Heart left ventricle (tissue), 16 donors: ENCODE results near the gene RPS4Y2. TPM values are rescaled to one million over a fixed set of nuclear protein-coding genes. Genes with fewer than 3 reads are reported as not detected.

Experiments used
- ATAC-seq, 4 donors: fragments of 200-7000 bp; cut with Tn5 transposase; one replicate each; pipeline ENCODE4 v1.9.1; 2020 to 2022; ENCODE audit warnings: moderate library complexity in 4 of 4, mild to moderate bottlenecking in 3 of 4, moderate number of reproducible peaks in 1 of 4
- DNase-seq, 5 donors: peaks; one replicate each; pipeline ENCODE4 v3.0.0-alpha.2; 2020
- H3K27ac ChIP-seq, 12 donors: fragments of 200-600 bp; sonication (generic) in 4 of 12; one replicate each; pipeline versions ENCODE4 v1.5.0 to v1.8.0; 2016 to 2022; ENCODE audit warnings: mild to moderate bottlenecking in 2 of 12
- H3K27me3 ChIP-seq, 9 donors: fragments of 200-600 bp; sonication (generic) in 2 of 9; one replicate each; pipeline versions ENCODE4 v1.5.1 to v1.8.0; 2016 to 2022; ENCODE audit warnings: mild to moderate bottlenecking in 3 of 9
- H3K36me3 ChIP-seq, 9 donors: fragments of 200-600 bp; sonication (generic) in 2 of 9; one replicate each; pipeline versions ENCODE4 v1.5.0 to v1.8.0; 2018 to 2022; ENCODE audit warnings: mild to moderate bottlenecking in 2 of 9
- H3K4me1 ChIP-seq, 12 donors: fragments of 200-600 bp; sonication (generic) in 4 of 12; one replicate each; pipeline versions ENCODE4 v1.5.0 to v1.8.0; 2016 to 2022; ENCODE audit warnings: mild to moderate bottlenecking in 3 of 12
- H3K4me3 ChIP-seq, 12 donors: fragments of 200-600 bp; sonication (generic) in 4 of 12; one replicate each; pipeline versions ENCODE4 v1.5.0 to v1.8.0; 2017 to 2022; ENCODE audit warnings: mild to moderate bottlenecking in 9 of 12, moderate library complexity in 4 of 12
- H3K9me3 ChIP-seq, 12 donors: fragments of 200-600 bp; sonication (generic) in 4 of 12; one replicate each; pipeline versions ENCODE4 v1.5.0 to v1.8.0; 2016 to 2022; ENCODE audit warnings: mild to moderate bottlenecking in 1 of 12
- POLR2A ChIP-seq, 2 donors: fragments of 450-650 bp; IDR thresholded peaks; one replicate each; pipeline ENCODE4 v1.6.1; 2017; ENCODE audit warnings: antibody characterized with exemption in 2 of 2, mild to moderate bottlenecking in 2 of 2, moderate library complexity in 2 of 2
- whole genome bisulfite sequencing, 4 donors: extraction: QIAGEN DNeasy Blood & Tissue Kit in 2 of 4; methylation state at CpG; one replicate each; pipeline versions ENCODE4 v1.1.5 to v1.1.7; 2013 to 2018; 5-methylcytosine and 5-hydroxymethylcytosine counted together
- intact Hi-C, 10 donors: fragments of 100-400 bp; cut with DNase I; formaldehyde crosslinking; loops; one replicate each; pipeline versions ENCODE4 v1.11.1 to v1.14.2; 2022
- polyA plus RNA-seq, 2 donors: library from polyadenylated mRNA; stranded (reverse); fragments of 200-250 nt; gene quantifications; one replicate each; pipeline ENCODE4 v1.2.3, GENCODE V29; 2013
- total RNA-seq, 9 donors: library from RNA; depleted of rRNA in 2 of 9; stranded (reverse); fragments of >200 nt in 2 of 9; fragmentation: NEBNext Ultra II Directional in 3 of 9; extraction: Animal tissue kit (Norgen Biotek cat#: 25700) in 3 of 9; gene quantifications; one replicate each; pipeline versions ENCODE4 v1.1.0 to v1.2.4, GENCODE V29; 2016 to 2023
- TF ChIP-seq, protein P1 (sequence below), 12 donors: fragments of 200-600 bp; sonication (generic) in 4 of 12; IDR thresholded peaks; one replicate each; pipeline versions ENCODE4 v1.5.0 to v1.8.0; 2018 to 2022; ENCODE audit warnings: antibody characterized with exemption in 12 of 12, mild to moderate bottlenecking in 5 of 12
- donor health status: ischemic (EF 13 %, LVEDD 7.1; RV severe dilation, severe dysfunction).
- donor health status: healthy with polysubstance abuse.
- donor health status: DM: no; HTN: yes; CAD: no.
- donor health status: DM: no; HTN: no; CAD: no.
- donor health status: ischemic (EF 25% LVEDD 6.9; RV normal size, moderate dysfunction).
- donor health status: ischemic (EF 25% LVEDD 5.7; RV mildly dilated, moderate dysfunction).
- donor health status: healthy.
- donor health status: DM: yes; HTN: yes; CAD: no.
- donor health status: ischemic (EF 35%, LVEDD 5.7; RV mildly dilated, moderate dysfunction).
- donor health status: nonischemic (EF 11% LVEDD 7.7; RV severe dilation, severe dysfunction).
- donor health status: DM: yes; HTN: yes; CAD: no.
- donor health status: PGD.
- donor health status: ischemic (EF 29% LVEDD 5.4; RV normal size, mild dysfunction).
- donor health status: nonischemic (EF 23%, LVEDD 6.1; RV moderate dilation, normal function).

Gene RPS4Y2
- total and polyA plus RNA-seq, 11 donors: not detected

DNA sequence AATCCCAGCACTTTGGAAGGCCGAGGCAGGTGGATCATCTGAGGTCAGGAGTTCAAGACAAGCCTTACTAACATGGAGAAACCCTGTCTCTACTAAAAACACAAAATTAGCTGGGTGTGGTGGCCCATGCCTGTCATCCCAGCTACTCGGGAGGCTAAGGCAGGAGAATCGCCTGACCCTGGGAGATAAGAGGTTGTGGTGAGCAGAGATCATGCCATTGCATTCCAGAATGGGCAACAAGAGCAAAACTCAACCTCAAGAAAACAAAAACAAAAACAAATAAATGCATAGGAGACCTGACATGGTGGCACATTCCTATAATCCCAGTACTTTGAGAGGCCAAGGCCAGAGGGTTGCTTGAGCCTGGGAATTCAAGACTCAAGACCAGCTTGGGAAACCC is 16.1 kb upstream of the RPS4Y2 start:
- ATAC-seq (no peak), DNase-seq (no peak)
- no peak overlapping the region for H3K27ac ChIP-seq
- intact Hi-C loops: loop anchor here in 4 of 10 donors (2.0 to 10.0 kb wide), 5 partner anchors 181 to 1308 kb away; no protein-coding TSS in a partner anchor
- no peaks in the 10 kb centered on the region for H3K36me3 ChIP-seq
- 66 to 67% methylated on average over 3 of the region's 3 CpGs; no CpG with 5 or more reads in 2 of the 4 donors for WGBS, 4 donors
- H3K27me3 ChIP-seq: no peaks in the 10 kb centered on the region
- H3K4me3 ChIP-seq: no peak overlapping the region
- TF ChIP-seq POLR2A (IDR thresholded peaks at IDR 0.05): no peak
- TF ChIP-seq, protein P1, sequence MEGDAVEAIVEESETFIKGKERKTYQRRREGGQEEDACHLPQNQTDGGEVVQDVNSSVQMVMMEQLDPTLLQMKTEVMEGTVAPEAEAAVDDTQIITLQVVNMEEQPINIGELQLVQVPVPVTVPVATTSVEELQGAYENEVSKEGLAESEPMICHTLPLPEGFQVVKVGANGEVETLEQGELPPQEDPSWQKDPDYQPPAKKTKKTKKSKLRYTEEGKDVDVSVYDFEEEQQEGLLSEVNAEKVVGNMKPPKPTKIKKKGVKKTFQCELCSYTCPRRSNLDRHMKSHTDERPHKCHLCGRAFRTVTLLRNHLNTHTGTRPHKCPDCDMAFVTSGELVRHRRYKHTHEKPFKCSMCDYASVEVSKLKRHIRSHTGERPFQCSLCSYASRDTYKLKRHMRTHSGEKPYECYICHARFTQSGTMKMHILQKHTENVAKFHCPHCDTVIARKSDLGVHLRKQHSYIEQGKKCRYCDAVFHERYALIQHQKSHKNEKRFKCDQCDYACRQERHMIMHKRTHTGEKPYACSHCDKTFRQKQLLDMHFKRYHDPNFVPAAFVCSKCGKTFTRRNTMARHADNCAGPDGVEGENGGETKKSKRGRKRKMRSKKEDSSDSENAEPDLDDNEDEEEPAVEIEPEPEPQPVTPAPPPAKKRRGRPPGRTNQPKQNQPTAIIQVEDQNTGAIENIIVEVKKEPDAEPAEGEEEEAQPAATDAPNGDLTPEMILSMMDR (IDR thresholded peaks at IDR 0.05): no peak
- no peaks in the 10 kb centered on the region for H3K4me1 ChIP-seq
- no peaks in the 10 kb centered on the region for H3K9me3 ChIP-seq

DNA sequence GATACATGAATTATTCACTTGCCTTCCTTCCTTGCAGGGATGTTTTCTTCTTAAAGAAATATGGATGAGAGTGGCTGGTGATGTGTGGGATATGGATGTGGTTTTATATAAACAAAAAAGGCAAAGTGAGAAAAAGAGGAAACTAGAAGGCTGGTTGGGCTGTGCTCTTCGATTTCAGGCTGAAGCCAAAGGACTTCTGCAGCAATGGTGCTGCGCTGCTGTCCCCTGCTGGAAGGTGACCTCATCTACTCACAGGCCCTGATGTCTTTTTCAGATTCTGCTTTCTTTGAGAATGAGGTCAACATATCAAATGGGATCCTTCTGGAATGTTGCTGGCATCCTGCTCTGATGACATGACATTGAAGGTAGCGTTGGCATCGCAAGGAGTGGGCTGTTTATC is 15.3 kb upstream of the RPS4Y2 start:
- no peaks in the 10 kb centered on the region for H3K27me3 ChIP-seq
- no peak for TF ChIP-seq POLR2A (IDR thresholded peaks at IDR 0.05)
- TF ChIP-seq, protein P1 (IDR thresholded peaks at IDR 0.05): peak in 8 of 12 donors; percentile 16 to 65 (median 52)
- no peaks in the 10 kb centered on the region for H3K9me3 ChIP-seq
- H3K27ac ChIP-seq: no peak overlapping the region
- no peaks in the 10 kb centered on the region for H3K4me1 ChIP-seq
- WGBS, 4 donors: 23 to 24% methylated on average over 4 of the region's 4 CpGs; no CpG with 5 or more reads in 2 of the 4 donors
- intact Hi-C loops: loop anchor here in 4 of 10 donors (2.0 to 10.0 kb wide), 5 partner anchors 182 to 1308 kb away; no protein-coding TSS in a partner anchor
- no peaks in the 10 kb centered on the region for H3K36me3 ChIP-seq
- no peak overlapping the region for H3K4me3 ChIP-seq
- DNase-seq (peak in 2 of 5 donors; percentile 11 to 21), ATAC-seq (peak in 1 of 4 donors; percentile 74)

GRCh38 chrY:20745060-20745459 is 10.8 kb upstream of the RPS4Y2 start:
- H3K27me3 ChIP-seq: no peaks in the 10 kb centered on the region
- intact Hi-C loops: loop anchor here in 2 of 10 donors (10.0 kb wide), 2 partner anchors 190 to 1310 kb away; no protein-coding TSS in a partner anchor
- 39 to 56% methylated on average over 2 of the region's 2 CpGs; no CpG with 5 or more reads in 2 of the 4 donors for WGBS, 4 donors
- TF ChIP-seq POLR2A (IDR thresholded peaks at IDR 0.05): no peak
- TF ChIP-seq, protein P1 (IDR thresholded peaks at IDR 0.05): no peak
- H3K4me1 ChIP-seq: no peaks in the 10 kb centered on the region
- no peak for ATAC-seq
- no peaks in the 10 kb centered on the region for H3K36me3 ChIP-seq
- no peak overlapping the region for H3K27ac ChIP-seq
- H3K9me3 ChIP-seq: no peaks in the 10 kb centered on the region
- no peak for DNase-seq
- H3K4me3 ChIP-seq: no peak overlapping the region

GRCh38 chrY:20746919-20747318 is 9.0 kb upstream of the RPS4Y2 start:
- no peaks in the 10 kb centered on the region for H3K9me3 ChIP-seq
- H3K4me3 ChIP-seq: no peak overlapping the region
- 50 to 60% methylated on average over 2 of the region's 2 CpGs; no CpG with 5 or more reads in 2 of the 4 donors for WGBS, 4 donors
- TF ChIP-seq, protein P1 (IDR thresholded peaks at IDR 0.05): no peak
- TF ChIP-seq POLR2A (IDR thresholded peaks at IDR 0.05): no peak
- no peaks in the 10 kb centered on the region for H3K4me1 ChIP-seq
- H3K27me3 ChIP-seq: no peaks in the 10 kb centered on the region
- intact Hi-C loops: loop anchor here in 2 of 10 donors (10.0 kb wide), 2 partner anchors 192 to 1312 kb away; no protein-coding TSS in a partner anchor
- no peak for DNase-seq
- no peak overlapping the region for H3K27ac ChIP-seq
- ATAC-seq: no peak
- H3K36me3 ChIP-seq: no peaks in the 10 kb centered on the region
